MM.1S (cell line): Measurements from ENCODE around the gene SSBP3.

Experiments used
- DNase-seq: peaks from one replicate; pipeline ENCODE4 v3.0.0-alpha.2; 2015
- H2AFZ ChIP-seq: fragments of 300-600 bp; sonication (generic); 2 replicates; pipeline ENCODE4 v1.6.0; 2016; ENCODE audit warnings: antibody characterized with exemption, low read length
- H3F3A ChIP-seq: fragments of 300-600 bp; sonication (generic); 2 replicates; pipeline ENCODE4 v1.6.1; 2016; ENCODE audit warnings: mild to moderate bottlenecking, antibody characterized with exemption, low read length, moderate library complexity, mixed read lengths; ENCODE audit not compliant: insufficient read depth
- H3K27ac ChIP-seq: fragments of 300-600 bp; sonication (generic); 2 replicates; pipeline ENCODE4 v1.5.1; 2016; ENCODE audit warnings: mild to moderate bottlenecking, low read length
- H3K27me3 ChIP-seq: fragments of 300-600 bp; sonication (generic); replicated peaks from 2 replicates; pipeline ENCODE4 v1.6.0; 2016; ENCODE audit warnings: low read length; ENCODE audit not compliant: insufficient read depth
- H3K36me3 ChIP-seq: fragments of 300-600 bp; sonication (generic); replicated peaks from 2 replicates; pipeline ENCODE4 v1.6.1; 2016; ENCODE audit warnings: mild to moderate bottlenecking, low read length, mixed read lengths; ENCODE audit not compliant: insufficient read depth
- H3K4me1 ChIP-seq: fragments of 300-600 bp; sonication (generic); 2 replicates; pipeline ENCODE4 v1.6.1; 2016; ENCODE audit warnings: low read length, mixed read lengths
- H3K4me2 ChIP-seq: fragments of 300-600 bp; sonication (generic); 2 replicates; pipeline ENCODE4 v1.6.0; 2016; ENCODE audit warnings: low read depth, low read length
- H3K4me3 ChIP-seq: fragments of 300-600 bp; sonication (generic); 2 replicates; pipeline ENCODE4 v1.5.1; 2016; ENCODE audit warnings: low read length, mixed read lengths
- H3K79me2 ChIP-seq: fragments of 300-600 bp; sonication (generic); 2 replicates; pipeline ENCODE4 v1.6.1; 2016; ENCODE audit warnings: mixed run types, low read length, mixed read lengths
- H3K9ac ChIP-seq: fragments of 300-600 bp; sonication (generic); 2 replicates; pipeline ENCODE4 v1.6.1; 2016; ENCODE audit warnings: low read length, mixed read lengths
- H3K9me2 ChIP-seq: fragments of 300-600 bp; sonication (generic); replicated peaks from 2 replicates; pipeline ENCODE4 v1.6.1; 2016; ENCODE audit warnings: mild to moderate bottlenecking, low read length, mixed read lengths; ENCODE audit not compliant: insufficient read depth
- H3K9me3 ChIP-seq: fragments of 300-600 bp; sonication (generic); replicated peaks from 2 replicates; pipeline ENCODE4 v1.6.1; 2016; ENCODE audit warnings: mild to moderate bottlenecking, low read length, mixed read lengths; ENCODE audit not compliant: insufficient read depth
- H4K20me1 ChIP-seq: fragments of 300-600 bp; sonication (generic); 2 replicates; pipeline ENCODE4 v1.6.1; 2016; ENCODE audit warnings: mild to moderate bottlenecking, low read length, moderate library complexity, mixed read lengths; ENCODE audit not compliant: insufficient read depth
- CTCF ChIP-seq: fragments of 300-600 bp; sonication (generic); IDR thresholded peaks from 2 replicates; pipeline ENCODE4 v1.5.1; 2016; ENCODE audit warnings: antibody characterized with exemption, low read length, mixed read lengths
- EZH2 ChIP-seq: fragments of 300-600 bp; sonication (generic); optimal IDR thresholded peaks from 2 replicates; pipeline ENCODE3; 2017; ENCODE audit warnings: low read depth, mild to moderate bottlenecking, antibody characterized with exemption, low read length, mixed read lengths
- EZH2phosphoT487 ChIP-seq: fragments of 300-600 bp; sonication (generic); IDR thresholded peaks from 2 replicates; pipeline ENCODE4 v1.6.1; 2018; ENCODE audit warnings: antibody characterized with exemption, low read length

The SSBP3 gene

DNA sequence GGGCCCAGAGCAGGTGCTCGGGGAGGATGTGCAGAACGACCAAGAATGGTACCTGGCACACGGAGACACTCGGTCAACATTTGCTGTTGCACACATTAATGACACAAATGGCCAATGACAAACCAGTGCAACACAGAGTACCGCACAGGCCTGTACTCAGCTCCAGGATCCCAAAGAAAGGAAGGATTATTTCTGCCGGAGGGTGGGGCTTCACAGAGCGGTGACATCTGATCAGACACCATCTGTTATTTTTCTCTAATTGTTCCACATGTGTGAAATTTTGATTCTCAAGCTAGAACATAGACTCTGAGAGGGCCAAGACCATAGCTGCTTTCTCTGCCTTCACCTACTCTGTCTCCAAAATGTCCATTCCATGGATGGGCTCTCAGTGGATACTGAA, 105.8 kb downstream of the SSBP3 start:
- peaks cover 29% of the 10 kb centered on the region for H3K79me2 ChIP-seq
- H3K9me3 ChIP-seq = no peaks in the 10 kb centered on the region
- H3K4me2 ChIP-seq = no peak overlapping the region
- H3K27ac ChIP-seq = no peak overlapping the region
- H3K4me3 ChIP-seq = no peak overlapping the region
- no peaks in the 10 kb centered on the region for H3K27me3 ChIP-seq
- DNase-seq = no peak
- no peaks in the 10 kb centered on the region for H4K20me1 ChIP-seq
- no peaks in the 10 kb centered on the region for H3F3A ChIP-seq
- no peak for TF ChIP-seq EZH2phosphoT487
- H2AFZ ChIP-seq = no peak overlapping the region
- H3K9me2 ChIP-seq = no peaks in the 10 kb centered on the region
- no peaks in the 10 kb centered on the region for H3K4me1 ChIP-seq
- no peaks in the 10 kb centered on the region for H3K36me3 ChIP-seq
- H3K9ac ChIP-seq = no peak overlapping the region

GRCh38 chr1:54299037-54299436, 107.2 kb downstream of the SSBP3 start:
- Histone ChIP-seq H3K4me2 (no peak overlapping the region), H3K79me2 (peaks cover 31% of the 10 kb centered on the region), H3K9me3 (no peaks in the 10 kb centered on the region), H3F3A (no peaks in the 10 kb centered on the region), H3K9me2 (no peaks in the 10 kb centered on the region), H3K4me1 (no peaks in the 10 kb centered on the region), H3K4me3 (no peak overlapping the region), H3K36me3 (no peaks in the 10 kb centered on the region), H2AFZ (no peak overlapping the region), H3K9ac (no peak overlapping the region), H3K27me3 (no peaks in the 10 kb centered on the region), H4K20me1 (no peaks in the 10 kb centered on the region), H3K27ac (no peak overlapping the region)
- DNase-seq = no peak
- TF ChIP-seq EZH2 (no peak), EZH2phosphoT487 (no peak)

GRCh38 chr1:54298284-54299033, 107.7 kb downstream of the SSBP3 start:
- H3F3A ChIP-seq = no peaks in the 10 kb centered on the region
- H3K36me3 ChIP-seq = no peaks in the 10 kb centered on the region
- no peaks in the 10 kb centered on the region for H3K9me3 ChIP-seq
- no peaks in the 10 kb centered on the region for H4K20me1 ChIP-seq
- DNase-seq = no peak
- H2AFZ ChIP-seq = no peak overlapping the region
- no peak overlapping the region for H3K4me3 ChIP-seq
- no peak overlapping the region for H3K4me2 ChIP-seq
- H3K79me2 ChIP-seq = peaks cover 28% of the 10 kb centered on the region
- no peaks in the 10 kb centered on the region for H3K27me3 ChIP-seq
- no peaks in the 10 kb centered on the region for H3K9me2 ChIP-seq
- no peak for TF ChIP-seq EZH2
- TF ChIP-seq EZH2phosphoT487 = no peak
- no peak for TF ChIP-seq CTCF
- no peak overlapping the region for H3K27ac ChIP-seq
- H3K9ac ChIP-seq = no peak overlapping the region
- H3K4me1 ChIP-seq = no peaks in the 10 kb centered on the region

- Histone ChIP-seq H3K9me3 (no peaks in the 10 kb centered on the region), H3K27ac (no peak overlapping the region), H3K4me3 (no peak overlapping the region), H3F3A (no peaks in the 10 kb centered on the region), H4K20me1 (no peaks in the 10 kb centered on the region), H3K4me2 (no peak overlapping the region), H3K79me2 (peaks cover 21% of the 10 kb centered on the region), H3K4me1 (no peaks in the 10 kb centered on the region), H3K9ac (no peak overlapping the region), H2AFZ (no peak overlapping the region), H3K27me3 (no peaks in the 10 kb centered on the region), H3K9me2 (no peaks in the 10 kb centered on the region), H3K36me3 (no peaks in the 10 kb centered on the region)
- TF ChIP-seq EZH2phosphoT487 = no peak
- no peak for TF ChIP-seq CTCF
- no peak for TF ChIP-seq EZH2
- no peak for DNase-seq
Measured at GRCh38 chr1:54297596-54298283, 108.5 kb downstream of the SSBP3 start.
